Measurements from ENCODE around the gene VASH1. TPM values are rescaled to one million over a fixed set of nuclear protein-coding genes. Genes with fewer than 3 reads are reported as not detected.

Gene VASH1
- polyA plus RNA-seq, 1 of the 3 experiments (the other 2 are of a cell fraction) = 4.9 TPM

DNA sequence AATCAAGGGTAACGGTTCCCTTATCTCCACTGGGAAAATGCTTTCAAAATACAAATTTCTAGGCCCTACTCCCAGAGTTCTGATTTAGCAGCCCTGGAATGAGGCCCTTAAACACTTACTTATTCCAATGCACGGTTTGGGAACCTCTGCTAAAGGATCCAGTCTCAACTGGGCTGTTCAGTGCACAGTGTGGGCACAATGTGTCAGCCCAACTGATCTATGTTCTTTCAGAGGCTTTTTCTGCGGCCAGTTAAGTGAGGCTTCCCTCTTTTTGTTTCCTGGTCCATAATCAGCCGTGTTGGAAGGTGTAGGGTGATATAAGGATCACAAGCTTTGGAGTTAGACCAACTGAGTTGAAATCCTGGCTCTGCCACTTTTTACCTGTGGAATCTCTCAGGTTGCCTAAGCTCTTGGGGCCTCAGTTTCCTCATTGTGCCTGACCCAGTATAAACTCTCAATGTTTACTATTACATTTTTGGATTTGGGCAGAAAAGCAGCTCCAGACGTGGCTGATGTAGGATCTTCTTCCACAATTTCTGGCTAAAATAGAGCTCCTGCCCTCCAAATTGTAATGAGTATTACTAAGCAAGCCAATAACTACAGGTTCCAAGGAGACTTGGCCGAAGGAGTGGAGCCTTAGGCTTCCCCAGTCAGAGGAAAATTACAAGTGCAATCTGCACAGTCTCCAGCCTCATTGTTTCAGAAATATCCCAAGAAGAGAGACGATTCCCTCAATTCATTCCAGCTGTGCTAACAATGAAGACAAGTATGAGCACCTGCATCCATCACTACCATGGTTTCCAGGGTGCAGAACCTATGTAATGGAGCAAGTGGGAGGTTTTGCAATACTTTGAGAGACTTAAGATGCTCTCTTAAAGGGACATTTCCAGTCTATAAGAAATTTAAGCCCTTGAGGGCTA lies 53.7 kb downstream of the VASH1 start:
- Histone ChIP-seq H3K4me1 (ENCODE audit: control insufficient read depth in 1 of 2, insufficient read depth in 2 of 2, low read depth in 1 of 2, low read length in 1 of 2) (peaks cover 6 to 16% of the 10 kb centered on the region in 2 experiments; a peak in 3 of 4 replicates), H3K27me3 (ENCODE audit: insufficient read depth) (peaks cover 18% of the 10 kb centered on the region), H3K4me3 (ENCODE audit: low read depth in 2 of 2, low read length in 1 of 2) (no peak overlapping the region), H4K20me1 (ENCODE audit: insufficient read depth) (no peaks in the 10 kb centered on the region), H3K4me2 (no peak overlapping the region), H3K79me2 (ENCODE audit: insufficient read depth) (peaks cover 5% of the 10 kb centered on the region; the same call in 1 of the 2 replicates), H3K9ac (no peak overlapping the region), H3K27ac (ENCODE audit: low read depth in 2 of 2, low read length in 1 of 2) (no peak overlapping the region), H3F3A (replicated peaks; ENCODE audit: insufficient read depth) (peaks cover 5% of the 10 kb centered on the region), H3K9me3 (no peaks in the 10 kb centered on the region), H2AFZ (ENCODE audit: low read depth) (no peak overlapping the region), H3K36me3 (replicated peaks in 1 of 2; ENCODE audit: control insufficient read depth in 1 of 2, insufficient read depth in 2 of 2, low read length in 1 of 2) (no peaks in the 10 kb centered on the region), H3K9me2 (no peaks in the 10 kb centered on the region)
- no peak for DNase-seq
- WGBS (ENCODE audit: low lambda C conversion rate) = 53% methylated on average over 7 of the region's 7 CpGs
- CTCF ChIA-PET = interaction anchor here (0.9 to 1.4 kb wide), 2 partner anchors 30 to 285 kb away, joined by 3 to 4 read pairs; no protein-coding TSS in a partner anchor
- no peak for TF ChIP-seq NRF1 (IDR thresholded peaks at IDR 0.05; ENCODE audit: low read depth, low read length)
- TF ChIP-seq, protein P1, sequence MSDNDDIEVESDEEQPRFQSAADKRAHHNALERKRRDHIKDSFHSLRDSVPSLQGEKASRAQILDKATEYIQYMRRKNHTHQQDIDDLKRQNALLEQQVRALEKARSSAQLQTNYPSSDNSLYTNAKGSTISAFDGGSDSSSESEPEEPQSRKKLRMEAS (IDR thresholded peaks at IDR 0.05; ENCODE audit: low read depth) = no peak
- POLR2A ChIA-PET = no interaction called here

DNA sequence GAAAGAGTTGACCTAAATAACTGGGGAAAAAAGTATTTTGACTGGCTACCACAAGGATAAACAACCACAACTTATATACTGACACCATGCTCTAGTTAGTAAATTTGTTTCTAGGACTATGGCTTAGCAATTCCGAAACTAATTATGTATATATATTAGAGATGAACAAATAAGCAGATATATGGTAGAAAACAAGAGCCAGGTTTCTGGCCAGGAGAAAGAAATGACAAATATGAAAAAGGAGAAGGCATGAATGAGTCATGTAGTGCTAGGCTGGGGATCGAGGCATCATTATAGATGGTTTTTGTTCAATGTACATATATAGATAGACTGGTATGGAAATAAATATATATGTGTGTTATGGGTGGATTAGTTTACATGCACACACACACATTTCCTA lies 59.4 kb downstream of the VASH1 start:
- POLR2A ChIA-PET = no interaction called here
- H3K4me3 ChIP-seq (ENCODE audit: low read depth in 2 of 2, low read length in 1 of 2) = no peak overlapping the region
- CTCF ChIA-PET = no interaction called here
- H3K27ac ChIP-seq (ENCODE audit: low read depth in 2 of 2, low read length in 1 of 2) = no peak overlapping the region
- no peak overlapping the region for H3K4me2 ChIP-seq
- H3K9ac ChIP-seq = no peak overlapping the region
- no peaks in the 10 kb centered on the region for H3K36me3 ChIP-seq (replicated peaks in 1 of 2; ENCODE audit: control insufficient read depth in 1 of 2, insufficient read depth in 2 of 2, low read length in 1 of 2)
- H3K4me1 ChIP-seq (ENCODE audit: control insufficient read depth in 1 of 2, insufficient read depth in 2 of 2, low read depth in 1 of 2, low read length in 1 of 2) = no peaks in the 10 kb centered on the region
- H2AFZ ChIP-seq (ENCODE audit: low read depth) = no peak overlapping the region
- no peaks in the 10 kb centered on the region for H3F3A ChIP-seq (replicated peaks; ENCODE audit: insufficient read depth)
- 53% methylated on average over 2 of the region's 2 CpGs for WGBS (ENCODE audit: low lambda C conversion rate)
- peaks cover 18% of the 10 kb centered on the region; the same call in 1 of the 2 replicates for H3K27me3 ChIP-seq (ENCODE audit: insufficient read depth)
- H3K79me2 ChIP-seq (ENCODE audit: insufficient read depth) = no peaks in the 10 kb centered on the region
- no peaks in the 10 kb centered on the region for H4K20me1 ChIP-seq (ENCODE audit: insufficient read depth)
- TF ChIP-seq TCF12 (IDR thresholded peaks at IDR 0.05) (no peak), RXRA (IDR thresholded peaks at IDR 0.05; ENCODE audit: borderline replicate concordance, low read depth) (no peak), ELF1 (IDR thresholded peaks at IDR 0.05) (no peak), SMC3 (IDR thresholded peaks at IDR 0.05; ENCODE audit: low read depth, low read length) (no peak), POLR2AphosphoS5 (IDR thresholded peaks at IDR 0.05; ENCODE audit: low read depth, low read length) (no peak), MEF2A (IDR thresholded peaks at IDR 0.05; ENCODE audit: borderline replicate concordance, low read depth) (no peak), FOSL2 (IDR thresholded peaks at IDR 0.05; ENCODE audit: borderline replicate concordance, low read depth) (no peak), NRF1 (IDR thresholded peaks at IDR 0.05; ENCODE audit: low read depth, low read length) (no peak), TEAD4 (IDR thresholded peaks at IDR 0.05; ENCODE audit: borderline replicate concordance, insufficient read depth) (no peak), EP300 (IDR thresholded peaks at IDR 0.05; ENCODE audit: borderline replicate concordance in 1 of 2, low read depth in 1 of 2, low read length in 1 of 2) (no peak)
- TF ChIP-seq, protein P1 (IDR thresholded peaks at IDR 0.05; ENCODE audit: low read depth) = no peak
- TF ChIP-seq, protein P2, sequence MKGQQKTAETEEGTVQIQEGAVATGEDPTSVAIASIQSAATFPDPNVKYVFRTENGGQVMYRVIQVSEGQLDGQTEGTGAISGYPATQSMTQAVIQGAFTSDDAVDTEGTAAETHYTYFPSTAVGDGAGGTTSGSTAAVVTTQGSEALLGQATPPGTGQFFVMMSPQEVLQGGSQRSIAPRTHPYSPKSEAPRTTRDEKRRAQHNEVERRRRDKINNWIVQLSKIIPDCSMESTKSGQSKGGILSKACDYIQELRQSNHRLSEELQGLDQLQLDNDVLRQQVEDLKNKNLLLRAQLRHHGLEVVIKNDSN (IDR thresholded peaks at IDR 0.05; ENCODE audit: borderline replicate concordance, low read depth) = no peak
- no peaks in the 10 kb centered on the region for H3K9me3 ChIP-seq
- H3K9me2 ChIP-seq = no peaks in the 10 kb centered on the region
- DNase-seq = no peak

Measured in SK-N-SH (cell line).